Tibial artery (tissue), 4 donors: ENCODE data around the gene LIX1L.

Source experiments
- DNase-seq, 2 donors: peaks; one replicate each; pipeline ENCODE4 v3.0.0-alpha.2; 2019
- H3K27ac ChIP-seq, 2 donors: fragments of 200-600 bp; sonication (generic) in 1 of 2; 1 replicate in 1 of 2; 2 replicates in 1 of 2; pipeline ENCODE4 v1.5.1; 2018 to 2019; ENCODE audit warnings: mild to moderate bottlenecking in 1 of 2
- H3K27me3 ChIP-seq, 2 donors: fragments of 200-600 bp; sonication (generic) in 1 of 2; one replicate each; pipeline versions ENCODE4 v1.5.1 to v1.6.0; 2016 to 2019
- H3K36me3 ChIP-seq, 3 donors: fragments of 200-600 bp; sonication (generic) in 2 of 3; one replicate each; pipeline ENCODE4 v1.5.1; 2016 to 2019; ENCODE audit warnings: mild to moderate bottlenecking in 2 of 3
- H3K4me1 ChIP-seq, 4 donors: fragments of 200-600 bp; sonication (generic) in 2 of 4; 1 replicate in 3 of 4; 2 replicates in 1 of 4; pipeline ENCODE4 v1.5.1; 2016 to 2019
- H3K4me3 ChIP-seq, 2 donors: fragments of 200-600 bp; sonication (generic) in 1 of 2; 1 replicate in 1 of 2; 2 replicates in 1 of 2; pipeline ENCODE4 v1.5.1; 2018 to 2019; ENCODE audit warnings: mild to moderate bottlenecking in 2 of 2
- H3K9me3 ChIP-seq, 3 donors: fragments of 200-600 bp; sonication (generic) in 1 of 3; one replicate each; pipeline ENCODE4 v1.5.1; 2016 to 2019
- CTCF ChIP-seq, 2 experiments: fragments of 200-600 bp in 1 of 2; fragments of 450-650 bp in 1 of 2; IDR thresholded peaks; one replicate each; pipeline ENCODE4 v1.5.1; 2017 to 2019; ENCODE audit warnings: antibody characterized with exemption in 2 of 2, mild to moderate bottlenecking in 1 of 2, moderate library complexity in 1 of 2
- intact Hi-C: fragments of 100-400 bp; cut with DNase I; formaldehyde crosslinking; loops from one replicate; pipeline ENCODE4 v1.15.0; 2023; ENCODE audit warnings: low total_unique reads

The LIX1L gene

GRCh38 chr1:145964328-145965118 is 6.7 kb upstream of the LIX1L start, which contains the start of the genes ANKRD34A and POLR3GL:
Gene ANKRD34A (minus strand): TSS chr1:145964575. CDS start chr1:145961759, 2,816 bp downstream.
Gene POLR3GL (plus strand): TSS chr1:145964690. CDS start chr1:145974866, 10,176 bp downstream.
- intact Hi-C loops = loop anchor here (10.0 kb wide), 1 partner anchor 50 kb away; the partner anchor contains the start of genes ITGA10 and PEX11B
- DNase-seq = peak; percentile 98

DNA sequence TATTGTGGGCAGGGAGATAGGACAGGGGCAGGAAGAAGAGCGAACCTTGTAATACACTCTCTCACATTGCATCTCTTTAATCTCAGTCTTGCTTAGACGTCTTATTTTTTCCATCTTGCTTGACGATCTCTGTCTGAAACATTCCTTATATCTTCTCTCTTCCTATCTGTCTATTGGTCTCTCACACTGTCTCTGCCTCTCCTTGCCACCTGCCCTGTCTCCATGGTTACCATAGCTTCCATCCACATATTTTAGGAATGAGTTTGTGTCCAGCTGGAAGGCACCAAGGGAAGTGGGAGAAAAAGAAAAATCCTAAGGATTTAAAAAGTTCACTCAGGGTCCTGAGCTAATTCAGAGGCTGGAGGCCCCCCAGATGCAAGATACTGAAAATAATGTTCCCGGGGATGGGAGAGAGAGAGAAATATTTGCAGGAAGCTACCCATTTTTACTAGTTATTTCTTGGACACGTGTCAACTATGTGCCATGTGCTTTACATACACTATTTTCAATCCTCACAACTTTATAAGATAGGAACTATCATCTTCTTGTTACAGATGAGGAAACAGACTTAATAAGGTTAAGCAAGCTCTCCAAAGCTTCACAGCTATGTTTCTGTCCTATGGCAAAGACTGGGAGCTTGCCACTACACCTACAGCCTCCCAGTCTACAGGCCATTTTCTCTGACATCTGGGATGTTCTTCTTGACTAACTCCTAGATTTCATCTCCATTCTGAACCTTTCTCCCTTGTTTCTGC is 5.6 kb upstream of the LIX1L start:
- Histone ChIP-seq H3K4me3 (peak overlapping the region; percentile 59 to 75), H3K9me3 (no peaks in the 10 kb centered on the region), H3K4me1 (peaks cover 5 to 50% (median 39%) of the 10 kb centered on the region in 4 donors), H3K36me3 (peaks cover 0 to 7% (median 0%) of the 10 kb centered on the region in 3 donors), H3K27me3 (no peaks in the 10 kb centered on the region), H3K27ac (peak overlapping the region; percentile 84 to 96)
- no peak for DNase-seq
- TF ChIP-seq CTCF (IDR thresholded peaks at IDR 0.05) = no peak
- intact Hi-C loops = loop anchor here (10.0 kb wide), 1 partner anchor 49 kb away; the partner anchor contains the start of genes ITGA10 and PEX11B

More at GRCh38 chr1:145964328-145965118, 6.7 kb upstream of the LIX1L start, which contains the start of the genes ANKRD34A and POLR3GL:
- no peak for TF ChIP-seq CTCF (IDR thresholded peaks at IDR 0.05)
- Histone ChIP-seq H3K4me3 (peak within 1 kb of the TSS; percentile 59 to 75), H3K9me3 (no peaks in the 10 kb centered on the region), H3K4me1 (peaks cover 5 to 44% (median 34%) of the 10 kb centered on the region in 4 donors), H3K27ac (peak within 1 kb of the TSS; percentile 84 to 96), H3K27me3 (no peaks in the 10 kb centered on the region), H3K36me3 (peaks cover 0 to 7% (median 0%) of the 10 kb centered on the region in 3 donors)

GRCh38 chr1:145962157-145963102 is 4.6 kb upstream of the LIX1L start:
- Histone ChIP-seq H3K4me3 (peak overlapping the region; percentile 55 to 58), H3K27me3 (no peaks in the 10 kb centered on the region), H3K36me3 (peaks cover 0 to 4% (median 0%) of the 10 kb centered on the region in 3 donors), H3K9me3 (no peaks in the 10 kb centered on the region), H3K27ac (peak overlapping the region; percentile 84 to 96), H3K4me1 (peaks cover 5 to 54% (median 41%) of the 10 kb centered on the region in 4 donors)
- peak; percentile 48 to 83 for DNase-seq
- no peak for TF ChIP-seq CTCF (IDR thresholded peaks at IDR 0.05)
- intact Hi-C loops = loop anchor here (10.0 kb wide), 1 partner anchor 48 kb away; the partner anchor contains the start of genes ITGA10 and PEX11B

DNA sequence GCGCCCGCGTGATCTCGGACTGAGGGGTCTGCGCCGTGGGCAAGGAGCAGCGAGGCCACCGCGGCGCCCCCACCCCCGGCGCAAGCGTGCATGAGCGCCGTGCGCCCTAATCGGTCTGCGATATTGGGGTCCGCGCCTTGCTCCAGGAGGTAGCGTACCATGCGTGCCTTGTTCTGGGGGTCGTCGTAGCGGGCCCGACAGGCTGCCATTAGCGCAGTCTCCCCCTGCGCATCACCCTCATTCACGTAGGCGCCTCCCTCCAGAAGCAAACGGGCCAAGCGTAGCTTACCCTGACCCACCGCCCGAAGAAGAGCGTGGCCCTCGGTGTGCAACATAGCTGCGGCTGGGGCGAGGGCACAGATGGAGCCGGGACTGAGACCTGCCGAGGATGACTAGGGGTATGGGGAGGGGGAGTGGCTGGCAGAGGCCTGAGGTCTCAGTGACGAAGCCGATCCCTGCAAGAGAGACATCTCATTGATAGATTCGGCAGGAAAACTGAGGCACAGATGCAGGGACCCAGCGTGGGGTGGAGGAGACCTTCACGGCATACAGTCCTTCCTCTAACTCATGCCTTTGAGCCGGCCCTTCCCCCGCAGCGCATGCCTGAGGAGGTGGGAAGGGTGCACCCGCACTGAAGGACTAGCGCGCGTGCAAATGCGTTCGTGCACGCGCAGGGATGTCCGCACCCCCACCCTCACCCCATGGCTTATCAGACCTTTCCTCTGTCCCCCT is 3.8 kb upstream of the LIX1L start:
- no peak for TF ChIP-seq CTCF (IDR thresholded peaks at IDR 0.05)
- peak overlapping the region; percentile 55 to 58 for H3K4me3 ChIP-seq
- no peaks in the 10 kb centered on the region for H3K36me3 ChIP-seq
- H3K4me1 ChIP-seq = peaks cover 5 to 54% (median 44%) of the 10 kb centered on the region in 4 donors
- intact Hi-C loops = loop anchor here (10.0 kb wide), 1 partner anchor 47 kb away; the partner anchor contains the start of genes ITGA10 and PEX11B
- H3K27ac ChIP-seq = peak overlapping the region; percentile 84 to 96
- no peaks in the 10 kb centered on the region for H3K27me3 ChIP-seq
- peak; percentile 53 to 85 for DNase-seq
- H3K9me3 ChIP-seq = no peaks in the 10 kb centered on the region
